GM12801 (cell line): ENCODE results near the gene RBX1.

Experiments used
- TF ChIP-seq, protein P1 (sequence below): IDR thresholded peaks from one replicate; pipeline ENCODE4 v1.5.1; 2011; ENCODE audit warnings: control low read depth; ENCODE audit not compliant: insufficient read length; ENCODE audit errors: extremely low read depth

Gene RBX1

DNA sequence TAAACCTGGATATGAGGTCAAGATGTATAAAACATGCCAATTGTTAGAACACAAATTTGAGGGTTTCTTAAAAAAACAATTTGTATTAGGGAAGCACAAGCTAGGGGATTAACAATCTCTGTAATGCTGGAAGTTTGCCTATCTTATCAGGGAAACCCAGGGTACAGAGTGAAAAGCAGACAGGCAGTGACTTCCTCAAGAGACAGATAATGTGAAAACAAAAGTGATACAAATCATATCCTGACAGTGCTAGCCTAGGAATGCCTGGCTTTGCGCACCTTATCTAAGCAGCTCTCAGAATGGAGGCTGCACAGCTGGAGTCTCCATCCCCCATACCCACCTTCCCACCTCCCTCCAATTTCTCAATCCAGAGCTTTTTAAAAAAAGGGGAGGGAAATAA, 22.5 kb upstream of the RBX1 start:
- TF ChIP-seq, protein P1, sequence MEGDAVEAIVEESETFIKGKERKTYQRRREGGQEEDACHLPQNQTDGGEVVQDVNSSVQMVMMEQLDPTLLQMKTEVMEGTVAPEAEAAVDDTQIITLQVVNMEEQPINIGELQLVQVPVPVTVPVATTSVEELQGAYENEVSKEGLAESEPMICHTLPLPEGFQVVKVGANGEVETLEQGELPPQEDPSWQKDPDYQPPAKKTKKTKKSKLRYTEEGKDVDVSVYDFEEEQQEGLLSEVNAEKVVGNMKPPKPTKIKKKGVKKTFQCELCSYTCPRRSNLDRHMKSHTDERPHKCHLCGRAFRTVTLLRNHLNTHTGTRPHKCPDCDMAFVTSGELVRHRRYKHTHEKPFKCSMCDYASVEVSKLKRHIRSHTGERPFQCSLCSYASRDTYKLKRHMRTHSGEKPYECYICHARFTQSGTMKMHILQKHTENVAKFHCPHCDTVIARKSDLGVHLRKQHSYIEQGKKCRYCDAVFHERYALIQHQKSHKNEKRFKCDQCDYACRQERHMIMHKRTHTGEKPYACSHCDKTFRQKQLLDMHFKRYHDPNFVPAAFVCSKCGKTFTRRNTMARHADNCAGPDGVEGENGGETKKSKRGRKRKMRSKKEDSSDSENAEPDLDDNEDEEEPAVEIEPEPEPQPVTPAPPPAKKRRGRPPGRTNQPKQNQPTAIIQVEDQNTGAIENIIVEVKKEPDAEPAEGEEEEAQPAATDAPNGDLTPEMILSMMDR: no peak

DNA sequence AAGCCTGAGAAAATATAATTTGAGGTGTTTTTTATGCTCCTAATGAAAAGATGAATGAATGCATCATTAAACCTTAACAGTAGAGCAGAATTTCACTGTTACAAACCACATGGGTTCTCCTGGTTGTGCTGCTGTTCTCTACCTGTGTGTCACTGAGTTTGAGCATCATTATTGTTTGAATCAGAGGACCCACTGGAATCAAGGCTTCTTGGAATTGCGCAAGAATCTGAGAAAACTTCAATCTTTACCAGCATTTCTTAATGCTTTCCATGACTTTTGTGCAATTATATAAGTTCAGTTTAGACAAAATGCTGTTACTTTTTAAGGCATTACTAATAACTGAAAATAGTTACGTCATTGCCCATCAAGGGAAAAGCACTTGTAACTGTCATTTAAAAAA, 18.8 kb upstream of the RBX1 start:
- TF ChIP-seq, protein P1: no peak

DNA sequence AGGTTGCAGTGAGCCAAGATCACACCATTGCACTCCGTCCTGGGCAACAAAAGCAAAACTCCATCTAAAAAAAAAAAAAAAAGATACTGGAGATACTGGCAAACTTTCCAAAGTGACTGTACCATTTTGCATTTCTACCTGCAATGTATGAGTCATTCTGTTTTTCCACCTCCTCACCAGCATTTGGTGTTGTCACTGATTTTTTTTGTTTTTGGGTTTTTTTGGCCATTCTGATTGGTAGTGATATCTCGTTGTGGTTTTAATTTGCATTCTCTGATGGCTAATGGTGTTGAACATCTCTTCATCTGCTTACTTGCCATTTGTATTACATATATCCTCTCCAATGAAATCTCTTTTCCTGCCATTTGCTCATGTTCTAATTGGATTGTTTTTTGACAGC, 12.0 kb upstream of the RBX1 start:
- TF ChIP-seq, protein P1: no peak

DNA sequence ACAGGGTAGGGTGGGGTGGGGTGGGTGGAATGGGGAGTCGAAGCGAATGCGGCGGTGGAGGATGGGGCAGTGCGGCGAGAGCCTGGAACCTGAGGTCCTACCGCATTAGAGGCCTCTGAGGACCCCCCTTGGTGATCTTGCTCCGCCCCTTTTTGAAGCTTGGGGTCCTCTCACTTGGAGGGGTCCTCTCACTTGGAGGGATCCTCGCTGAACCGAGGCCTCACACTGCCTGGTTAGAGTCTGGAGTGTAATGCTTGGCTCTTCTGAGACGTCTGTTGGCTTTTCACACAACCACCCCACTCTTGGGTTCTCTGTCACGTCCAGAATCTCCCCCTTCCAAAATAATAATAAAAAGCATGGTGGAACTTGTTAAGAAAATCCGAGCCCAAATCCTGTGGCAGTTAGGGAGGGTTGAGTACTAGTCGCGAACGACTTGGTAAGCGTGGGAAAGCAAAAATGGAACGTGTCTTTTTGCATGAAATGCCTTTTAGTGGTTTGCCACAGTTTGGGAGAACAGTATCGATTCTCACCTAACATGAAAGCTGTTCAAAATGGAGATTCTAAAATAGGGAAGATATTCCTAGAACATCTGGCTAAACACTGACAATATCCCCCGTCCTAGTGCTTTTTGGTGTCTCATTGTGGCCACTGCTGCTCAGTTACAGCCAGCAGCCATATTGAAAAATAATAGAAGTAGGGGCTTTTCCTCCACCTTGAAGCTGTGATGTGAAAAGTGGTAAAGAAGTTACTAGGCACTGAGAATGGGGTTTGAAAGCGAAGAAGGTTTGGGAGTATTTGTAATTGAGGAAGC, 822 bp downstream of the RBX1 start:
- TF ChIP-seq, protein P1: no peak

DNA sequence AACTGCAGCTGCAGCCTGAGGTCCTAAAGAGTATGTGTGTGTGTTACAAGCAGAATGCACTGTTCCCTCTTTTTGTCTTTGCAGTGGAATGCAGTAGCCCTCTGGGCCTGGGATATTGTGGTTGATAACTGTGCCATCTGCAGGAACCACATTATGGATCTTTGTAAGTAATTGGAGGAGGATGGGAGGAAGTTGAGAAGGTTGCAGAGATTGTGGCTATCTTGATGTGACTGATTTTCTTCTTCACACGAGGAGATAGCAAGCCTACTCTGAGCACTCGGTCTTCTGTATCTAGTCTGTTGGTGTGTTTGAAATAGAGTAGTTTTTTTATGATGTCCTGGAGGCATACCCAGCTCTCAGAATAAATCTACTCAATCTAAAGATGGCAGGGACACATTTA, 2.3 kb downstream of the RBX1 start:
- TF ChIP-seq, protein P1: no peak

DNA sequence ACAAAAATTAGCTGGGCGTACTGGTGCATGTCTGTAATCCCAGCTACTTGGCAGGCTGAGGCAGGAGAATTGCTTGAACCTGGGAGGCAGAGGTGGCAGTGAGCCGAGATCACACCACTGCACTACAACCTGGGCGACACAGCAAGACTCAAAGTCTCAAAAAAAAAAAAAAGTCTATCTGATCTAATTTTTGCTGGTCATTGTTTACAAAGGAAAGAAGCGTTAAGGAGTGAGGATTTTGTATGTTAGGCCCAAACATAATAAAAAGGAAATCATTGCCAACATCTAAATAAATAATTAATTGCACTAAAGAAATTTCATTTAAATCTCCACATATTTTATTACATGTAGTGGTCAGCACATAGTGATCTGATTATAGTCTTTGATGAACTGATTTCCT, 2.9 kb downstream of the RBX1 start:
- TF ChIP-seq, protein P1: no peak

DNA sequence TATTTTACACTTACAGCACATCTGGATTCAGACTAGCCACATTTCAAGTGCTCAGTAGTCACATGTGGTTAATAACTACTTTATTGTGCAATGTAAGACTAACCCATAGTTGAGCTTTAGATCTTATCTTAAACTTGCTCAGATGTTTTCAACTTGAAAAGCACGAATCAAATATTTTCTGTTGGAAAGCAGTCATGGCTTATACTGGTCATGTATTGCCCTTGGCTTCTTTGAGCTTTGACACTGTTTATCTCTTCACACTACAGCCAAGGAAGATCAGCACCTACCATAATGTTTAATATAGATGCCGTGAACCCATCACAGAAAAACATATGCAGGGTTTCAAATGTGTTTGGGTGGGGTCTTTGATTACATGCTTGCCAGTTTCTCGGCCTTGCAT, 4.4 kb downstream of the RBX1 start:
- TF ChIP-seq, protein P1: no peak
